Glutamatergic neuron (in vitro differentiated cells): ENCODE results near the gene NTM. TPM values are rescaled to one million over a fixed set of nuclear protein-coding genes. Genes with fewer than 3 reads are reported as not detected.
A peak's percentile ranks its signal among the peaks of the same experiment; 100 is the strongest.

Experiments
- DNase-seq: peaks from one replicate; pipeline ENCODE4 v3.0.0; 2022
- H3K27ac Mint-ChIP-seq: one replicate; pipeline ENCODE4 v1.8.0; 2020; ENCODE audit warnings: mild to moderate bottlenecking, mixed read lengths, inconsistent platforms; ENCODE audit not compliant: unreplicated experiment
- H3K27me3 Mint-ChIP-seq: one replicate; pipeline ENCODE4 v1.8.0; 2020; ENCODE audit warnings: mild to moderate bottlenecking, moderate library complexity, mixed read lengths, inconsistent platforms; ENCODE audit not compliant: unreplicated experiment
- H3K36me3 Mint-ChIP-seq: one replicate; pipeline ENCODE4 v1.8.0; 2020; ENCODE audit warnings: mild to moderate bottlenecking, mixed read lengths, inconsistent platforms; ENCODE audit not compliant: unreplicated experiment
- H3K4me1 Mint-ChIP-seq: one replicate; pipeline ENCODE4 v1.8.0; 2020; ENCODE audit warnings: mild to moderate bottlenecking, low read depth, mixed read lengths, inconsistent platforms; ENCODE audit not compliant: unreplicated experiment
- H3K4me3 Mint-ChIP-seq: one replicate; pipeline ENCODE4 v1.8.0; 2020; ENCODE audit warnings: mild to moderate bottlenecking, mixed read lengths, inconsistent platforms; ENCODE audit not compliant: unreplicated experiment
- H3K9me3 Mint-ChIP-seq: one replicate; pipeline ENCODE4 v1.8.0; 2020; ENCODE audit warnings: mild to moderate bottlenecking, moderate library complexity, mixed read lengths, inconsistent platforms; ENCODE audit not compliant: unreplicated experiment
- CTCF ChIP-seq: fragments of 200-600 bp; sonication (generic); IDR thresholded peaks from one replicate; pipeline ENCODE4 v1.5.0; 2021; ENCODE audit not compliant: partially characterized antibody, unreplicated experiment
- total RNA-seq: library from RNA; stranded (reverse); fragmentation: NEBNext Ultra II Directional; extraction: Animal tissue kit (Norgen Biotek cat#: 25700); gene quantifications from one replicate; pipeline ENCODE4 v1.2.1, GENCODE V29; 2021; ENCODE audit not compliant: unreplicated experiment

The NTM gene
- total RNA-seq, 1 donor from 2014 or later: 1.2 TPM

- peaks cover 10% of the 10 kb centered on the region for H3K9me3 Mint-ChIP-seq
- DNase-seq: peak; percentile 75
These were observed 134.0 kb downstream of the NTM start for GRCh38 chr11:131504199-131504949.

DNA sequence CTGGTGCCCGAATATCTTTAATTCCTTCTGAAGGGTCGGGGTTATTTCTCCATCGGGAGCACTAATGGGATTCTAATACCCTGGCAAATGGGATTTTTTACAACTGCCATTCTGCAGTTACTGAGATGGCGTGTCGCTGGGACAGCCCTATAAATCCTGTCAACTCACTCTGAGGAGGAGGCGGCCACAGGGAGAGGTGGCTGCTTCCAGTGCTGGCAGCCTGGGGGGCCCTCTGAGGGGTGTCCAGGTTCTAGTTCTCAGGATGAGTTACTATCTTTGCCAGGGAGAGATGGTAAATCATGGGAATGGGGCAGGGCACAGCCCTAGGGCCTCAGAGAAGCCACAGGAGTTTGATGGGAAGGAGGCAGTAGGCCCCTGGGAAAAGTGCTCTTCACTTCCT, 135.9 kb downstream of the NTM start:
- Mint-ChIP-seq H3K27me3 (peaks cover 19% of the 10 kb centered on the region), H3K4me1 (peaks cover 42% of the 10 kb centered on the region), H3K36me3 (peaks cover 5% of the 10 kb centered on the region), H3K4me3 (no peak overlapping the region), H3K9me3 (peaks cover 10% of the 10 kb centered on the region), H3K27ac (peak overlapping the region; percentile 97)
- TF ChIP-seq CTCF: no peak
- DNase-seq: no peak

More at GRCh38 chr11:131504199-131504949, 134.0 kb downstream of the NTM start:
- Mint-ChIP-seq H3K27ac (peak overlapping the region; percentile 97), H3K27me3 (peaks cover 21% of the 10 kb centered on the region), H3K4me1 (peaks cover 40% of the 10 kb centered on the region), H3K36me3 (peaks cover 6% of the 10 kb centered on the region), H3K4me3 (peak overlapping the region; percentile 74)
- peak; percentile 34 for TF ChIP-seq CTCF

DNA sequence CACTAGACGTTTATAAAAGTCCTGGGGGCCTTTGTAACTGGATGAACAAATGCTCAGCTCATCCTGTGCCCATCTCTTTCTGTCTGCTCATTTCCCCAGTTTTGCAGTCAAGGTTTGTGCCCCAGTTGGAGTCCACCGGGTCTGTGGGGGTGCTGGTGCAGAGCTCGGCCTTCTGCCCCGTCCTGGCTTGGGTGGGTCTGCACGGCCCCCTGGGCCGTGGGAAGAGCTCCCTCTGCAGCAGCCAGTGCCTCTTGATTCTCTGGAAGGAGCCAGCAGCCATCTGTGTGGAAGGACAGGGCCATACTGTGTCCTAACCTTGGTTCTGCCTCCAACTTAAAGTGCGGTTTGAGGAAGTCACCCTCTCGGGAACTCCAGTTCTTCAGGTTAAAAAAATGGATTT, 140.2 kb downstream of the NTM start:
- no peak for TF ChIP-seq CTCF
- DNase-seq: no peak
- Mint-ChIP-seq H3K27me3 (no peaks in the 10 kb centered on the region), H3K4me3 (no peak overlapping the region), H3K4me1 (peaks cover 16% of the 10 kb centered on the region), H3K9me3 (peaks cover 1% of the 10 kb centered on the region), H3K27ac (no peak overlapping the region), H3K36me3 (no peaks in the 10 kb centered on the region)

- Mint-ChIP-seq H3K9me3 (peaks cover 1% of the 10 kb centered on the region), H3K36me3 (no peaks in the 10 kb centered on the region), H3K4me1 (peaks cover 13% of the 10 kb centered on the region), H3K27ac (no peak overlapping the region), H3K27me3 (no peaks in the 10 kb centered on the region), H3K4me3 (no peak overlapping the region)
- DNase-seq: peak; percentile 70
- TF ChIP-seq CTCF: peak; percentile 48
These were observed 141.4 kb downstream of the NTM start for GRCh38 chr11:131511794-131512193.

- no peaks in the 10 kb centered on the region for H3K36me3 Mint-ChIP-seq
- no peak overlapping the region for H3K27ac Mint-ChIP-seq
- H3K9me3 Mint-ChIP-seq: peaks cover 1% of the 10 kb centered on the region
- H3K27me3 Mint-ChIP-seq: no peaks in the 10 kb centered on the region
- no peak overlapping the region for H3K4me3 Mint-ChIP-seq
- peak; percentile 8 for TF ChIP-seq CTCF
- DNase-seq: no peak
- H3K4me1 Mint-ChIP-seq: peaks cover 13% of the 10 kb centered on the region
These were observed 141.8 kb downstream of the NTM start for GRCh38 chr11:131512228-131512627.
